HFF-Myc (cell line): ENCODE data around the gene GSTO2.

ENCODE experiments used
- DNase-seq: peaks from one replicate; pipeline ENCODE4 v3.0.0-alpha.2; 2011; ENCODE audit warnings: low read depth; ENCODE audit errors: extremely low read depth
- H3K4me3 ChIP-seq: replicated peaks from 2 replicates; pipeline ENCODE4 v1.5.1; 2011; ENCODE audit warnings: low read depth, mild to moderate bottlenecking, control low read depth, low read length
- CTCF ChIP-seq: IDR thresholded peaks from 2 replicates; pipeline ENCODE4 v1.5.1; 2012; ENCODE audit warnings: mild to moderate bottlenecking, low read depth, low read length, control low read depth; ENCODE audit errors: missing control alignments

Gene GSTO2

GRCh38 chr10:104345515-104345914, 76.5 kb downstream of the GSTO2 start:
- TF ChIP-seq CTCF: no peak
- H3K4me3 ChIP-seq: no peak overlapping the region
- no peak for DNase-seq

GRCh38 chr10:104345941-104346340, 77.0 kb downstream of the GSTO2 start:
- H3K4me3 ChIP-seq: no peak overlapping the region
- DNase-seq: no peak
- no peak for TF ChIP-seq CTCF

- DNase-seq: no peak
- no peak for TF ChIP-seq CTCF
- H3K4me3 ChIP-seq: no peak overlapping the region
Measured at GRCh38 chr10:104347295-104348045, 78.5 kb downstream of the GSTO2 start.

- DNase-seq: no peak
- no peak for TF ChIP-seq CTCF
- no peak overlapping the region for H3K4me3 ChIP-seq
Measured at GRCh38 chr10:104348601-104349000, 79.6 kb downstream of the GSTO2 start.

GRCh38 chr10:104349623-104350126, 80.7 kb downstream of the GSTO2 start:
- no peak for DNase-seq
- TF ChIP-seq CTCF: no peak
- H3K4me3 ChIP-seq: no peak overlapping the region

- DNase-seq: no peak
- no peak overlapping the region for H3K4me3 ChIP-seq
- peak; percentile 47 for TF ChIP-seq CTCF
Measured at GRCh38 chr10:104350127-104350635, 81.2 kb downstream of the GSTO2 start.
